Endodermal cell (in vitro differentiated cells): ENCODE data around the gene SST. TPM values are rescaled to one million over a fixed set of nuclear protein-coding genes. Genes with fewer than 3 reads are reported as not detected.

Experiments used
- DNase-seq: peaks from one replicate; pipeline ENCODE4 v3.0.0-alpha.2; 2017
- H3K27ac ChIP-seq: 2 replicates; pipeline ENCODE4 v1.5.1; 2013; ENCODE audit warnings: mild to moderate bottlenecking, low read depth, low read length, moderate library complexity
- H3K27me3 ChIP-seq: 2 replicates; pipeline ENCODE4 v1.6.1; 2013; ENCODE audit warnings: mild to moderate bottlenecking, low read length, moderate library complexity; ENCODE audit not compliant: insufficient read depth, control insufficient read depth, poor library complexity, severe bottlenecking
- H3K36me3 ChIP-seq: 2 replicates; pipeline ENCODE4 v1.7.0; 2013; ENCODE audit warnings: mild to moderate bottlenecking, low read length, moderate library complexity; ENCODE audit not compliant: control insufficient read depth, insufficient read depth
- H3K4me1 ChIP-seq: one replicate; pipeline ENCODE4 v1.7.0; 2013; ENCODE audit warnings: low read length; ENCODE audit not compliant: control insufficient read depth, insufficient read depth
- H3K4me3 ChIP-seq: 2 replicates; pipeline ENCODE4 v1.5.1; 2013; ENCODE audit warnings: mild to moderate bottlenecking, low read length, moderate library complexity
- H3K9ac ChIP-seq: 2 replicates; pipeline ENCODE4 v1.6.1; 2013; ENCODE audit warnings: mild to moderate bottlenecking, low read length, moderate library complexity; ENCODE audit not compliant: poor library complexity, severe bottlenecking; ENCODE audit errors: extremely low read depth
- H3K9me3 ChIP-seq: 2 replicates; pipeline ENCODE4 v1.6.1; 2013; ENCODE audit warnings: mild to moderate bottlenecking, low read length, moderate library complexity; ENCODE audit not compliant: control insufficient read depth
- H3K27ac Mint-ChIP-seq: 2 replicates; pipeline ENCODE4 v1.8.0; 2020; ENCODE audit warnings: mixed read lengths
- H3K27me3 Mint-ChIP-seq: 2 replicates; pipeline ENCODE4 v1.8.0; 2021; ENCODE audit warnings: mild to moderate bottlenecking, mixed read lengths; ENCODE audit not compliant: insufficient read depth
- H3K36me3 Mint-ChIP-seq: 2 replicates; pipeline ENCODE4 v1.8.0; 2020; ENCODE audit warnings: low read depth, mixed read lengths
- H3K4me1 Mint-ChIP-seq: 2 replicates; pipeline ENCODE4 v1.8.0; 2020; ENCODE audit warnings: mixed read lengths
- H3K4me3 Mint-ChIP-seq: 2 replicates; pipeline ENCODE4 v1.8.0; 2020; ENCODE audit warnings: mild to moderate bottlenecking, moderate library complexity, mixed read lengths
- H3K9me3 Mint-ChIP-seq: 2 replicates; pipeline ENCODE4 v1.8.0; 2020; ENCODE audit warnings: mild to moderate bottlenecking, mixed read lengths
- WGBS, 2 experiments: methylation state at CpG; one replicate each; pipeline versions ENCODE4 v1.1.5 to v1.1.7; 2013; ENCODE audit warnings: missing lambda C conversion rate in 2 of 2, mixed read lengths in 1 of 2; ENCODE audit not compliant: insufficient coverage in 1 of 2, insufficient read length in 1 of 2; 5-methylcytosine and 5-hydroxymethylcytosine counted together
- total RNA-seq, 2 donors: library from RNA; stranded (reverse); fragmentation: NEBNext Ultra II Directional in 1 of 2; extraction: Animal tissue kit (Norgen Biotek cat#: 25700) in 1 of 2; gene quantifications; 2 replicates in 1 of 2; 3 replicates in 1 of 2; pipeline ENCODE4 v1.2.1, GENCODE V29; 2021
- TF ChIP-seq, protein P1 (sequence below): fragments of 200-600 bp; sonication (generic); conservative IDR thresholded peaks from 2 replicates; pipeline ENCODE4 v1.5.0; 2021; ENCODE audit warnings: antibody characterized with exemption, mild to moderate bottlenecking

SST gene
- total RNA-seq, 2 donors from 2014 or later: not detected

DNA sequence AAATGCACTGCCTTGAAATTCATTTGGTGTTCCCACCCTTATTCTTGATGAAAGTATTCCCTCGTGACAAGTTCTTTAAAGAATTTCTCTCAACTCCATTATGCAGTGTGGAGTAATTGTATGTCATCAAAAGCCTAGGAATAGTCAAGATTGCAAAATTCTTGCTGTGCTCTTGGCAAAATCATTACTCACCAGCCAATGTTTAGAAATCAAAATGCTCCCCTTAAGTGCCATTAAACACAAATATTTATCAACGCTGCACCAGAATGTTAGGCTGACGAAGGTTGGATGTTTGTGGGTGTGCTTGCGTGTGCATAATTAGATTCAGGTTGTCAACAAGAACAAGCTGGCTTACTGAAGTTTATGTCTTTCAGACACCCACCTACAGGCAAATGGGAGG, 40.5 kb downstream of the SST start:
- Mint-ChIP-seq H3K4me3 (no peak overlapping the region), H3K4me1 (peaks cover 30% of the 10 kb centered on the region), H3K27ac (no peak overlapping the region), H3K27me3 (peaks cover 4% of the 10 kb centered on the region), H3K9me3 (peaks cover 13% of the 10 kb centered on the region), H3K36me3 (no peaks in the 10 kb centered on the region)
- Histone ChIP-seq H3K27me3 (no peaks in the 10 kb centered on the region), H3K27ac (no peak overlapping the region), H3K4me3 (no peak overlapping the region), H3K9me3 (peaks cover 27% of the 10 kb centered on the region), H3K4me1 (peaks cover 7% of the 10 kb centered on the region), H3K9ac (no peak overlapping the region), H3K36me3 (no peaks in the 10 kb centered on the region)
- TF ChIP-seq, protein P1, sequence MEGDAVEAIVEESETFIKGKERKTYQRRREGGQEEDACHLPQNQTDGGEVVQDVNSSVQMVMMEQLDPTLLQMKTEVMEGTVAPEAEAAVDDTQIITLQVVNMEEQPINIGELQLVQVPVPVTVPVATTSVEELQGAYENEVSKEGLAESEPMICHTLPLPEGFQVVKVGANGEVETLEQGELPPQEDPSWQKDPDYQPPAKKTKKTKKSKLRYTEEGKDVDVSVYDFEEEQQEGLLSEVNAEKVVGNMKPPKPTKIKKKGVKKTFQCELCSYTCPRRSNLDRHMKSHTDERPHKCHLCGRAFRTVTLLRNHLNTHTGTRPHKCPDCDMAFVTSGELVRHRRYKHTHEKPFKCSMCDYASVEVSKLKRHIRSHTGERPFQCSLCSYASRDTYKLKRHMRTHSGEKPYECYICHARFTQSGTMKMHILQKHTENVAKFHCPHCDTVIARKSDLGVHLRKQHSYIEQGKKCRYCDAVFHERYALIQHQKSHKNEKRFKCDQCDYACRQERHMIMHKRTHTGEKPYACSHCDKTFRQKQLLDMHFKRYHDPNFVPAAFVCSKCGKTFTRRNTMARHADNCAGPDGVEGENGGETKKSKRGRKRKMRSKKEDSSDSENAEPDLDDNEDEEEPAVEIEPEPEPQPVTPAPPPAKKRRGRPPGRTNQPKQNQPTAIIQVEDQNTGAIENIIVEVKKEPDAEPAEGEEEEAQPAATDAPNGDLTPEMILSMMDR: no peak
- 91 to 100% methylated on average over 1 to 4 of the region's 4 CpGs for WGBS, 2 experiments
- no peak for DNase-seq

DNA sequence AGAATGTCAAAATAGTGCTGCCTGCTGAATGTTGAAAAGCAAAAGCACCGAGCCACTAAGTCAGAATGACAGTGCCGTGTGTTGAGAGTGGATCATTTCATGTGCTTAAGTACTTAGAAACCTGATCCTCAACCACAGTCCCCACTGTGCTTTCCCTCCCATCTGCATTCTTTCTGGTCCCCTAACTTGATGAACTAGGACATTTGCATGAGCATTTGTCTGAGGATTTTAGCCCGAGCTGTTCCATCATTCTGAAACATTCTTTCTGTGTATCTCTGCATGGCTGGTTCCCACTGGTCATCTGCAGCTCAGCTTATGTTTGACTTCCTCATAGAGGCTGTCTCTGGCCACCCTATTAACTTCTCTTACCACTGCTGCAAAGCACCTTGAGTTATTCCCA, 42.0 kb downstream of the SST start:
- Histone ChIP-seq H3K4me3 (no peak overlapping the region), H3K9me3 (peaks cover 11% of the 10 kb centered on the region), H3K36me3 (no peaks in the 10 kb centered on the region), H3K27ac (no peak overlapping the region), H3K9ac (no peak overlapping the region), H3K27me3 (no peaks in the 10 kb centered on the region), H3K4me1 (peaks cover 7% of the 10 kb centered on the region)
- Mint-ChIP-seq H3K27ac (no peak overlapping the region), H3K27me3 (peaks cover 10% of the 10 kb centered on the region), H3K4me1 (peaks cover 39% of the 10 kb centered on the region), H3K4me3 (no peak overlapping the region), H3K36me3 (no peaks in the 10 kb centered on the region), H3K9me3 (no peaks in the 10 kb centered on the region)
- TF ChIP-seq, protein P1: no peak
- WGBS, 2 experiments: 28 to 37% methylated on average over 3 of the region's 3 CpGs
- peak; percentile 71 for DNase-seq

DNA sequence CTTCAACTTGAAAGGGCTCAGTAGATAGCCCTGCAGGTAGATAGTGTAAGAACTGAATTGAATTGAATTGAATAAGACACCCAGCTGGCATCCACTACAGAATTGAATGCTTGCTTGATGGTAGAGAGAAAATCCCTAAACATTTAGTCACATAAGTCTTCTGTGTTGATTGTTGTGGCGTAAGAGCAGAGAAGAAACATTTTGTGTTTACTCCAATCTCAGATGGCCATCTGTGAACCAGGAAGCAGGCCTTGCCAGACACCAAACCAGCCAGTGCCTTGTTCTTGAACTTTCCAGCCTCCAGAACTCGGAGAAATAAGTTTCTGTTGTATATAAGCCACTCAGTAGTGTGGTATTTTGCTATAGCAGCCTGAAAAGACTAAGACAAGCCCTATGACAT, 43.6 kb downstream of the SST start:
- Histone ChIP-seq H3K9ac (no peak overlapping the region), H3K9me3 (peaks cover 7% of the 10 kb centered on the region), H3K27me3 (no peaks in the 10 kb centered on the region), H3K4me3 (no peak overlapping the region), H3K4me1 (peaks cover 4% of the 10 kb centered on the region), H3K27ac (no peak overlapping the region), H3K36me3 (no peaks in the 10 kb centered on the region)
- Mint-ChIP-seq H3K36me3 (no peaks in the 10 kb centered on the region), H3K9me3 (no peaks in the 10 kb centered on the region), H3K27ac (no peak overlapping the region), H3K4me1 (peaks cover 29% of the 10 kb centered on the region), H3K4me3 (no peak overlapping the region), H3K27me3 (peaks cover 21% of the 10 kb centered on the region)
- TF ChIP-seq, protein P1: no peak
- no peak for DNase-seq
- 86 to 93% methylated on average over 1 to 2 of the region's 2 CpGs for WGBS, 2 experiments
